DND-41 (cell line): ENCODE results near the gene ST6GALNAC3.

Source experiments
- EZH2 ChIP-seq: IDR thresholded peaks from 3 replicates; pipeline ENCODE4 v1.6.1; 2012; ENCODE audit warnings: borderline replicate concordance, low read depth, mild to moderate bottlenecking, moderate library complexity, low read length, inconsistent platforms; ENCODE audit not compliant: severe bottlenecking
- TF ChIP-seq, protein P1 (sequence below): IDR thresholded peaks from 2 replicates; pipeline ENCODE4 v1.5.1; 2012; ENCODE audit warnings: borderline replicate concordance, low read length, moderate library complexity, mild to moderate bottlenecking; ENCODE audit not compliant: poor library complexity, severe bottlenecking; ENCODE audit errors: extremely low read depth

DNA sequence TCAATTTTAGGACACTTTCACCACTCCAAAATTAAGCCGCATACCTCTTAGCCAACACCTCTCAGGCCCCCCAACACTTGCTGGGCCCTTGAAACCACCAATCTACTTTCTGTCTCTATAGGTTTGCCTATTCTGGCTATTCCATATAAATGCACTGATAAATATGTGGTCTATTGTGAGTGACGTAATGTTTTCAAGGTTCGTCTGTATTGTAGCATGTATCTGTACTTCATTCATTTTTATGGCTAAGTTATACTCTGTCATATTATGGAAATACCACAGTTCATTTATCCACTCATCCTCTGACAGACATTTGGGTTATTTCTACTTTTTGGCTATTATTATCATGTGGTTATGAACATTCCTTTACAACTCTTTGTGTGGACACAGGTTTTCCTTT, 432.8 kb downstream of the ST6GALNAC3 start:
- TF ChIP-seq, protein P1, sequence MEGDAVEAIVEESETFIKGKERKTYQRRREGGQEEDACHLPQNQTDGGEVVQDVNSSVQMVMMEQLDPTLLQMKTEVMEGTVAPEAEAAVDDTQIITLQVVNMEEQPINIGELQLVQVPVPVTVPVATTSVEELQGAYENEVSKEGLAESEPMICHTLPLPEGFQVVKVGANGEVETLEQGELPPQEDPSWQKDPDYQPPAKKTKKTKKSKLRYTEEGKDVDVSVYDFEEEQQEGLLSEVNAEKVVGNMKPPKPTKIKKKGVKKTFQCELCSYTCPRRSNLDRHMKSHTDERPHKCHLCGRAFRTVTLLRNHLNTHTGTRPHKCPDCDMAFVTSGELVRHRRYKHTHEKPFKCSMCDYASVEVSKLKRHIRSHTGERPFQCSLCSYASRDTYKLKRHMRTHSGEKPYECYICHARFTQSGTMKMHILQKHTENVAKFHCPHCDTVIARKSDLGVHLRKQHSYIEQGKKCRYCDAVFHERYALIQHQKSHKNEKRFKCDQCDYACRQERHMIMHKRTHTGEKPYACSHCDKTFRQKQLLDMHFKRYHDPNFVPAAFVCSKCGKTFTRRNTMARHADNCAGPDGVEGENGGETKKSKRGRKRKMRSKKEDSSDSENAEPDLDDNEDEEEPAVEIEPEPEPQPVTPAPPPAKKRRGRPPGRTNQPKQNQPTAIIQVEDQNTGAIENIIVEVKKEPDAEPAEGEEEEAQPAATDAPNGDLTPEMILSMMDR, result no peak
- TF ChIP-seq EZH2, result no peak
